B cell (primary cell): ENCODE measurements around the gene ADK. TPM values are rescaled to one million over a fixed set of nuclear protein-coding genes. Genes with fewer than 3 reads are reported as not detected.

Experiments
- ATAC-seq: fragments of 200-7000 bp; cut with Tn5 transposase; one replicate; pipeline ENCODE4 v1.10.0; 2021; ENCODE audit warnings: low read depth, mild to moderate bottlenecking, moderate number of reproducible peaks, moderate library complexity
- CTCF ChIA-PET: fragments of 350-600 bp; sonication (Branson Sonifier 250); formaldehyde crosslinking; loops from one replicate; lab custom pipeline; 2021; ENCODE audit warnings: antibody characterized with exemption, inconsistent platforms; lab: Charles Lee
- POLR2A ChIA-PET: fragments of 350-600 bp; sonication (Branson Sonifier 250); formaldehyde crosslinking; loops from one replicate; lab custom pipeline; 2021; ENCODE audit warnings: antibody characterized with exemption; lab: Charles Lee
- DNase-seq: peaks from one replicate; pipeline ENCODE4 v3.0.0; 2013
- H2AFZ ChIP-seq: 2 replicates; pipeline ENCODE4 v1.6.1; 2012; ENCODE audit warnings: mild to moderate bottlenecking, low read depth, low read length; ENCODE audit not compliant: insufficient read depth, poor library complexity, severe bottlenecking
- H3K27ac ChIP-seq, 2 donors: 1 replicate in 1 of 2; 2 replicates in 1 of 2; pipeline ENCODE4 v1.5.1; 2012 to 2013; ENCODE audit warnings: low read length in 2 of 2, mild to moderate bottlenecking in 2 of 2, moderate library complexity in 1 of 2
- H3K27me3 ChIP-seq, 4 experiments: fragments of 200-600 bp in 1 of 4; sonication (generic) in 1 of 4; replicated peaks in 1 of 4; 1 replicate in 2 of 4; 2 replicates in 2 of 4; pipeline versions ENCODE4 v1.6.1 to v1.7.0; 2013 to 2016; ENCODE audit warnings: low read length in 3 of 4, mild to moderate bottlenecking in 2 of 4, mixed read lengths in 1 of 4, moderate library complexity in 1 of 4; ENCODE audit not compliant: insufficient read depth in 4 of 4, control insufficient read depth in 3 of 4; ENCODE audit errors: control extremely low read depth in 1 of 4
- H3K36me3 ChIP-seq, 2 experiments: replicated peaks in 1 of 2; 1 replicate in 1 of 2; 2 replicates in 1 of 2; pipeline versions ENCODE4 v1.6.1 to v1.7.1; 2013; ENCODE audit warnings: low read length in 1 of 2; ENCODE audit not compliant: insufficient read depth in 2 of 2, control insufficient read depth in 1 of 2; ENCODE audit errors: control extremely low read depth in 1 of 2, extremely low read depth in 1 of 2
- H3K4me1 ChIP-seq, 2 donors: fragments of 200-600 bp in 1 of 2; sonication (generic) in 1 of 2; 1 replicate in 1 of 2; 2 replicates in 1 of 2; pipeline versions ENCODE4 v1.5.1 to v1.6.1; 2013 to 2017; ENCODE audit warnings: low read length in 2 of 2; ENCODE audit not compliant: control insufficient read depth in 2 of 2, insufficient read depth in 2 of 2
- H3K4me2 ChIP-seq: replicated peaks from 2 replicates; pipeline ENCODE3; 2012; ENCODE audit warnings: mild to moderate bottlenecking, low read depth, low read length; ENCODE audit not compliant: poor library complexity, severe bottlenecking
- H3K4me3 ChIP-seq, 5 experiments: fragments of 200-600 bp in 1 of 5; sonication (generic) in 1 of 5; 1 replicate in 3 of 5; 2 replicates in 2 of 5; pipeline versions ENCODE4 v1.5.1 to v1.7.0; 2011 to 2016; ENCODE audit warnings: low read length in 4 of 5, mild to moderate bottlenecking in 4 of 5, low read depth in 2 of 5, control low read depth in 1 of 5, moderate library complexity in 1 of 5; ENCODE audit not compliant: insufficient read depth in 1 of 5; ENCODE audit errors: control extremely low read depth in 1 of 5, extremely low read depth in 1 of 5
- H3K79me2 ChIP-seq: fragments of 200-600 bp; sonication (generic); one replicate; pipeline ENCODE4 v1.6.0; 2016; ENCODE audit warnings: low read length; ENCODE audit not compliant: control insufficient read depth, insufficient read depth
- H3K9ac ChIP-seq: fragments of 200-600 bp; sonication (generic); 2 replicates; pipeline ENCODE4 v1.6.1; 2017; ENCODE audit warnings: mild to moderate bottlenecking, low read length, moderate library complexity
- H3K9me3 ChIP-seq, 3 donors: one replicate each; pipeline versions ENCODE4 v1.6.1 to v1.7.1; 2013; ENCODE audit warnings: low read length in 2 of 3; ENCODE audit not compliant: control insufficient read depth in 2 of 3, insufficient read depth in 1 of 3; ENCODE audit errors: control extremely low read depth in 1 of 3
- H4K20me1 ChIP-seq: 2 replicates; pipeline ENCODE4 v1.6.0; 2012; ENCODE audit warnings: mild to moderate bottlenecking, low read length; ENCODE audit not compliant: insufficient read depth, control insufficient read depth, poor library complexity, severe bottlenecking
- H3K27ac Mint-ChIP-seq: one replicate; pipeline ENCODE4 v1.8.0; 2021; ENCODE audit warnings: mixed read lengths
- H3K27me3 Mint-ChIP-seq: one replicate; pipeline ENCODE4 v1.8.0; 2021; ENCODE audit warnings: mixed read lengths
- H3K4me1 Mint-ChIP-seq: one replicate; pipeline ENCODE4 v1.8.0; 2021; ENCODE audit warnings: mixed read lengths
- H3K4me3 Mint-ChIP-seq: one replicate; pipeline ENCODE4 v1.8.0; 2021; ENCODE audit warnings: mixed read lengths
- H3K9me3 Mint-ChIP-seq: one replicate; pipeline ENCODE4 v1.8.0; 2022; ENCODE audit warnings: mixed read lengths; ENCODE audit not compliant: insufficient read depth
- CTCF ChIP-seq: fragments of 200-600 bp; IDR thresholded peaks from one replicate; pipeline ENCODE4 v1.8.0; 2022; ENCODE audit warnings: antibody characterized with exemption, mild to moderate bottlenecking
- EZH2 ChIP-seq: IDR thresholded peaks from 2 replicates; pipeline ENCODE4 v1.6.1; 2012; ENCODE audit warnings: borderline replicate concordance, low read depth, mild to moderate bottlenecking, moderate library complexity, low read length; ENCODE audit not compliant: insufficient read depth, poor library complexity, severe bottlenecking
- WGBS: methylation state at CpG from one replicate; pipeline ENCODE4 v1.1.5; 2013; ENCODE audit warnings: missing lambda C conversion rate; ENCODE audit not compliant: insufficient coverage; 5-methylcytosine and 5-hydroxymethylcytosine counted together
- intact Hi-C: fragments of 100-400 bp; cut with micrococcal nuclease; formaldehyde crosslinking; loops from one replicate; pipeline ENCODE4 v1.10.0; 2022
- polyA plus RNA-seq: library from polyadenylated mRNA; depleted of rRNA; stranded (reverse); fragments of >200 nt; gene quantifications from 2 replicates; pipeline ENCODE4 v1.2.3, GENCODE V29; 2012
- total RNA-seq, 2 donors: library from RNA; stranded (reverse); fragments of 120-200 nt in 1 of 2; gene quantifications; 1 replicate in 1 of 2; 2 replicates in 1 of 2; pipeline versions ENCODE4 v1.2.3 to v1.2.4, GENCODE V29; 2013 to 2022

ADK gene
- total and polyA plus RNA-seq, 2 donors (not counting 1 experiment from before 2014, with no cell fraction given) = 37.2 to 52.6 TPM

- no CpG with 5 or more reads among the region's 2 CpGs for WGBS
These were observed 28.2 kb downstream of the ADK start for GRCh38 chr10:74179111-74179710.

More at GRCh38 chr10:74179111-74179710, 28.2 kb downstream of the ADK start:
- ChIA-PET POLR2A (interaction anchor here (0.8 to 3.5 kb wide), 4 partner anchors 13 to 28 kb away, joined by 3 to 31 read pairs (median 6); partner anchors contain the start of genes ADK and AP3M1), CTCF (interaction anchor here (1.0 to 1.1 kb wide), 3 partner anchors 33 to 64 kb away, joined by 3 to 4 read pairs (median 3); no protein-coding TSS in a partner anchor)
- H4K20me1 ChIP-seq = peaks cover 12% of the 10 kb centered on the region
- peak overlapping the region; percentile 19 for H3K9ac ChIP-seq
- intact Hi-C loops = loop anchor here (5.0 kb wide), 2 partner anchors 33 to 48 kb away; no protein-coding TSS in a partner anchor
- Mint-ChIP-seq H3K4me1 (peaks cover 58% of the 10 kb centered on the region), H3K4me3 (peak overlapping the region; percentile 58), H3K27ac (peak overlapping the region; percentile 73), H3K9me3 (no peaks in the 10 kb centered on the region), H3K27me3 (no peaks in the 10 kb centered on the region)
- peaks cover 93% of the 10 kb centered on the region for H3K79me2 ChIP-seq
- ATAC-seq (no peak), DNase-seq (no peak)
- H3K36me3 ChIP-seq = peaks cover 0 to 2% of the 10 kb centered on the region in 2 experiments
- peak overlapping the region in 1 of 5 experiments; percentile 8 for H3K4me3 ChIP-seq
- H3K27me3 ChIP-seq = no peaks in the 10 kb centered on the region
- H3K4me1 ChIP-seq = peaks cover 38 to 52% of the 10 kb centered on the region in 2 donors
- no peak for TF ChIP-seq EZH2
- TF ChIP-seq CTCF = no peak
- no peaks in the 10 kb centered on the region for H3K9me3 ChIP-seq
- H2AFZ ChIP-seq = no peak overlapping the region
- peak overlapping the region in 1 of 2 donors; percentile 56 for H3K27ac ChIP-seq
- peak overlapping the region; percentile 57 for H3K4me2 ChIP-seq
